Renal cortical epithelial cell (primary cell): ENCODE measurements around the gene RCAN1. TPM values are rescaled to one million over a fixed set of nuclear protein-coding genes. Genes with fewer than 3 reads are reported as not detected.
"Not testable (repeated sequence)": the region's sequence is repeated elsewhere in the genome, so short reads cannot be mapped to it uniquely, and the experiment has no call there.

Experiments used
- DNase-seq: peaks from one replicate; pipeline ENCODE4 v3.0.0-alpha.2; 2011; ENCODE audit warnings: low read depth
- total RNA-seq: library from RNA; depleted of rRNA; stranded (reverse); fragments of >200 nt; gene quantifications from 2 replicates; pipeline ENCODE4 v1.2.3, GENCODE V29; 2014

RCAN1 gene
- total RNA-seq, 1 donor from 2014 or later, result 113 TPM

GRCh38 chr21:34517491-34518245, 97.2 kb downstream of the RCAN1 start:
- no peak for DNase-seq

GRCh38 chr21:34517039-34517438, 97.9 kb downstream of the RCAN1 start:
- no peak for DNase-seq

GRCh38 chr21:34514576-34515115, 100.3 kb downstream of the RCAN1 start:
- peak; percentile 72 for DNase-seq

- DNase-seq, result no peak
These were observed 101.7 kb downstream of the RCAN1 start for GRCh38 chr21:34513129-34513675.

- no peak for DNase-seq
These were observed 103.0 kb downstream of the RCAN1 start, which contains the start of gene KCNE1 for GRCh38 chr21:34511787-34512455. Gene KCNE1 (minus strand): TSS chr21:34512210. CDS start chr21:34449634, 62,576 bp downstream.

GRCh38 chr21:34511181-34511580, 103.7 kb downstream of the RCAN1 start:
- DNase-seq, result no peak

- peak; percentile 58 for DNase-seq
These were observed 104.5 kb downstream of the RCAN1 start for GRCh38 chr21:34510148-34511142.

GRCh38 chr21:34509151-34509550, 105.8 kb downstream of the RCAN1 start:
- no peak for DNase-seq

- DNase-seq, result no peak
These were observed 110.3 kb downstream of the RCAN1 start for GRCh38 chr21:34504595-34504994.

- DNase-seq, result no peak
These were observed 112.3 kb downstream of the RCAN1 start for GRCh38 chr21:34502480-34503106.

GRCh38 chr21:34501716-34502115, 113.2 kb downstream of the RCAN1 start:
- no peak for DNase-seq

GRCh38 chr21:34500191-34500590, 114.7 kb downstream of the RCAN1 start:
- no peak for DNase-seq

GRCh38 chr21:34499116-34499515, 115.8 kb downstream of the RCAN1 start:
- DNase-seq, result no peak

- DNase-seq, result no peak
These were observed 116.3 kb downstream of the RCAN1 start for GRCh38 chr21:34498623-34499022.

- not testable (repeated sequence) for DNase-seq
These were observed 131.1 kb downstream of the RCAN1 start for GRCh38 chr21:34483854-34484253.

GRCh38 chr21:34483435-34483834, 131.5 kb downstream of the RCAN1 start:
- DNase-seq, result not testable (repeated sequence)

- not testable (repeated sequence) for DNase-seq
These were observed 147.6 kb downstream of the RCAN1 start for GRCh38 chr21:34467333-34467732.
